GM23338 (cell line): ENCODE data around the gene HSF2BP. TPM values are rescaled to one million over a fixed set of nuclear protein-coding genes. Genes with fewer than 3 reads are reported as not detected.
A peak's percentile ranks its signal among the peaks of the same experiment; 100 is the strongest.
"Not testable (repeated sequence)": the region's sequence is repeated elsewhere in the genome, so short reads cannot be mapped to it uniquely, and the experiment has no call there.

Experiments
- ATAC-seq: fragments of 200-7000 bp; cut with Tn5 transposase; 3 replicates; pipeline ENCODE4 v1.9.1; 2020
- DNase-seq: peaks from one replicate; pipeline ENCODE4 v3.0.0-alpha.2; 2015; ENCODE audit warnings: low spot score
- H2AFZ ChIP-seq: fragments of 200-600 bp; sonication (generic); 2 replicates; pipeline ENCODE4 v1.8.0; 2016; ENCODE audit warnings: antibody characterized with exemption, mild to moderate bottlenecking, moderate library complexity
- H3F3A ChIP-seq: fragments of 200-600 bp; sonication (generic); replicated peaks from 2 replicates; pipeline ENCODE4 v1.8.0; 2017; ENCODE audit warnings: antibody characterized with exemption, mixed run types, low read depth
- H3K27ac ChIP-seq: fragments of 200-600 bp; sonication (generic); 2 replicates; pipeline ENCODE4 v1.6.1; 2016; ENCODE audit warnings: low read depth
- H3K27me3 ChIP-seq: fragments of 200-600 bp; sonication (generic); 2 replicates; pipeline ENCODE4 v1.8.0; 2016; ENCODE audit warnings: mild to moderate bottlenecking, mixed run types, moderate library complexity; ENCODE audit not compliant: insufficient read depth
- H3K36me3 ChIP-seq: fragments of 200-600 bp; sonication (generic); 2 replicates; pipeline ENCODE4 v1.8.0; 2016; ENCODE audit warnings: mild to moderate bottlenecking; ENCODE audit not compliant: insufficient read depth
- H3K4me1 ChIP-seq: fragments of 200-600 bp; sonication (generic); 2 replicates; pipeline ENCODE4 v1.8.0; 2016; ENCODE audit warnings: mild to moderate bottlenecking, moderate library complexity; ENCODE audit not compliant: insufficient read depth
- H3K4me2 ChIP-seq: fragments of 200-600 bp; sonication (generic); 2 replicates; pipeline ENCODE4 v1.7.1; 2017; ENCODE audit warnings: mixed run types
- H3K4me3 ChIP-seq: fragments of 200-600 bp; sonication (generic); 2 replicates; pipeline ENCODE4 v1.6.1; 2016; ENCODE audit warnings: mixed run types
- H3K79me2 ChIP-seq: fragments of 200-600 bp; sonication (generic); replicated peaks from 2 replicates; pipeline ENCODE4 v1.8.0; 2017; ENCODE audit warnings: mild to moderate bottlenecking; ENCODE audit not compliant: insufficient read depth
- H3K9me2 ChIP-seq: fragments of 200-600 bp; sonication (generic); 2 replicates; pipeline ENCODE4 v1.8.0; 2017; ENCODE audit not compliant: insufficient read depth
- H4K20me1 ChIP-seq: fragments of 200-600 bp; sonication (generic); replicated peaks from 2 replicates; pipeline ENCODE4 v1.8.0; 2017; ENCODE audit warnings: mild to moderate bottlenecking; ENCODE audit not compliant: insufficient read depth
- H3K27ac Mint-ChIP-seq: 2 replicates; pipeline ENCODE4 v1.8.0; 2020; ENCODE audit warnings: inconsistent platforms, mild to moderate bottlenecking, moderate library complexity, mixed read lengths
- H3K27me3 Mint-ChIP-seq: 3 replicates; pipeline ENCODE4 v1.8.0; 2022; ENCODE audit warnings: low read depth, mild to moderate bottlenecking, moderate library complexity, mixed read lengths, inconsistent platforms; ENCODE audit not compliant: insufficient read depth, poor library complexity
- H3K36me3 Mint-ChIP-seq: 3 replicates; pipeline ENCODE4 v1.8.0; 2021; ENCODE audit warnings: low read depth, mild to moderate bottlenecking, inconsistent platforms, moderate library complexity, mixed read lengths
- H3K4me1 Mint-ChIP-seq: 3 replicates; pipeline ENCODE4 v1.8.0; 2020; ENCODE audit warnings: mild to moderate bottlenecking, inconsistent platforms, mixed read lengths
- H3K4me3 Mint-ChIP-seq: 3 replicates; pipeline ENCODE4 v1.8.0; 2021; ENCODE audit warnings: moderate library complexity, mild to moderate bottlenecking, inconsistent platforms, mixed read lengths
- H3K9me3 Mint-ChIP-seq: 3 replicates; pipeline ENCODE4 v1.8.0; 2020; ENCODE audit warnings: moderate library complexity, mild to moderate bottlenecking, inconsistent platforms, mixed read lengths
- CREB1 ChIP-seq: fragments of 250-450 bp; sonication (Bioruptor Pico); IDR thresholded peaks from 2 replicates; pipeline ENCODE4 v1.5.0; 2020; ENCODE audit warnings: low read depth, mild to moderate bottlenecking, moderate library complexity
- EZH2phosphoT487 ChIP-seq: fragments of 200-600 bp; sonication (generic); IDR thresholded peaks from one replicate; pipeline ENCODE4 v1.8.1; 2018; ENCODE audit warnings: antibody characterized with exemption; ENCODE audit not compliant: unreplicated experiment
- ZNF114 ChIP-seq: fragments of 250-450 bp; sonication (Bioruptor Pico); IDR thresholded peaks from 2 replicates; pipeline ENCODE4 v1.5.0; 2020; ENCODE audit warnings: mild to moderate bottlenecking, moderate library complexity
- polyA plus RNA-seq: library from polyadenylated mRNA; unstranded; fragments of >200 nt; fragmentation: Nextera tagmentation; extraction: Ambion mirVana; gene quantifications from 2 replicates; pipeline ENCODE4 v1.2.1, GENCODE V29; 2016
- total RNA-seq: library from RNA; depleted of rRNA; stranded (reverse); fragments of >200 nt; shearing (Covaris generic); gene quantifications from 2 replicates; pipeline ENCODE4 v1.2.3, GENCODE V29; 2014
- TF ChIP-seq, protein P1 (sequence below), 2 experiments: fragments of 200-600 bp in 1 of 2; sonication (generic) in 1 of 2; conservative IDR thresholded peaks; 2 replicates each; pipeline versions ENCODE4 v1.5.1 to v1.6.1; 2016 to 2017; ENCODE audit warnings: antibody characterized with exemption in 2 of 2, low read depth in 2 of 2, mild to moderate bottlenecking in 2 of 2, moderate library complexity in 1 of 2

Gene HSF2BP
- total and polyA plus RNA-seq, 2 experiments from 2014 or later, result 0.78 to 2.0 TPM

DNA sequence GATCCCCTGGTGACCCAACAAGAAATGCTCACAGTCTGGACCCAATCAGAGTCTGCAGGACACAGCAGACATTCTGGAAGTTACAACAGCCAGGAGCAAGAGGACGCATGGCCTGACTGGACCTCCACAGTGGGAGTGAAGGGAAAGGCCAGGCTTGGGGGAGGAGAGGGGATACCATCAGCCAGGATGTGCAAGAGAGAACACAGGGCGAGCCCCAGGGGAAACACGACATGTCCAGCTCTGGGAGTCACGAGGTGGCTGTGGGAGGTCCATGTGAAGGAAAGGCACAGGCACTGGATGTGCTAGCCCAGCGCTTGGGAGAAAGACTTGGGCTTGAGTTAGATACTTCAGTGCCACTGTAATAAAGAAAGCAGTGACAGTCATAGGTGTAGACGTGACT, 87.3 kb downstream of the HSF2BP start:
- H3K36me3 ChIP-seq, result no peaks in the 10 kb centered on the region
- no peak overlapping the region for H3K27ac Mint-ChIP-seq
- no peak overlapping the region for H2AFZ ChIP-seq
- H3K4me1 ChIP-seq, result no peaks in the 10 kb centered on the region
- no peaks in the 10 kb centered on the region for H3F3A ChIP-seq
- peaks cover 6% of the 10 kb centered on the region; the same call in 2 of the 3 replicates for H3K4me1 Mint-ChIP-seq
- DNase-seq, result no peak
- no peaks in the 10 kb centered on the region for H3K27me3 ChIP-seq
- no peaks in the 10 kb centered on the region for H3K9me3 Mint-ChIP-seq
- no peaks in the 10 kb centered on the region for H4K20me1 ChIP-seq
- no peaks in the 10 kb centered on the region for H3K79me2 ChIP-seq
- no peak overlapping the region for H3K4me3 ChIP-seq
- no peak for ATAC-seq
- no peak overlapping the region for H3K27ac ChIP-seq
- no peak overlapping the region for H3K4me2 ChIP-seq
- no peaks in the 10 kb centered on the region for H3K9me2 ChIP-seq
- H3K4me3 Mint-ChIP-seq, result no peak overlapping the region
- no peaks in the 10 kb centered on the region for H3K36me3 Mint-ChIP-seq
- TF ChIP-seq, protein P1, sequence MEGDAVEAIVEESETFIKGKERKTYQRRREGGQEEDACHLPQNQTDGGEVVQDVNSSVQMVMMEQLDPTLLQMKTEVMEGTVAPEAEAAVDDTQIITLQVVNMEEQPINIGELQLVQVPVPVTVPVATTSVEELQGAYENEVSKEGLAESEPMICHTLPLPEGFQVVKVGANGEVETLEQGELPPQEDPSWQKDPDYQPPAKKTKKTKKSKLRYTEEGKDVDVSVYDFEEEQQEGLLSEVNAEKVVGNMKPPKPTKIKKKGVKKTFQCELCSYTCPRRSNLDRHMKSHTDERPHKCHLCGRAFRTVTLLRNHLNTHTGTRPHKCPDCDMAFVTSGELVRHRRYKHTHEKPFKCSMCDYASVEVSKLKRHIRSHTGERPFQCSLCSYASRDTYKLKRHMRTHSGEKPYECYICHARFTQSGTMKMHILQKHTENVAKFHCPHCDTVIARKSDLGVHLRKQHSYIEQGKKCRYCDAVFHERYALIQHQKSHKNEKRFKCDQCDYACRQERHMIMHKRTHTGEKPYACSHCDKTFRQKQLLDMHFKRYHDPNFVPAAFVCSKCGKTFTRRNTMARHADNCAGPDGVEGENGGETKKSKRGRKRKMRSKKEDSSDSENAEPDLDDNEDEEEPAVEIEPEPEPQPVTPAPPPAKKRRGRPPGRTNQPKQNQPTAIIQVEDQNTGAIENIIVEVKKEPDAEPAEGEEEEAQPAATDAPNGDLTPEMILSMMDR (conservative IDR thresholded peaks at IDR 0.05; ENCODE audit: low read depth in 2 of 2), result no peak
- TF ChIP-seq ZNF114 (no peak), CREB1 (CRISPR knock-in tag) (no peak), EZH2phosphoT487 (no peak)
- H3K27me3 Mint-ChIP-seq, result peaks cover 5% of the 10 kb centered on the region

DNA sequence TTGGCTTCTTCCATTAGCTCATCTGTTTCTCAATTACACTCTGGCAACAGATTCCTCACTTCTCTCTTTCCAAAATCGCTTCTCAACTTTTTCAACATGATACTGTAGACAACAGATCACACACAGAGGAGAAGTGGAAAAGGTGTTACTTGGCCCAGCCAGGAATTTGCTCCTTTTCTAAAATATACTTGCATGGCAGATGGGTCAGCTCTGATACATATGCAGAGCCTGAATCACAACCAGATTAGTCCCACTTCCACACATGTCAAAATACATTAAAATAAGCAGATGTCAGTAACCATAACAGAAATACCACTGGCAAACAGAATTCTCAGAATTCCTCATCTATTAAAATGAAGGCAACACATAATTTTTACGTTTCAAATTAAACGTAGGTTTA, 89.1 kb downstream of the HSF2BP start:
- H3K27me3 ChIP-seq, H3K4me2 ChIP-seq, H3K4me1 Mint-ChIP-seq, H3K4me1 ChIP-seq, H4K20me1 ChIP-seq, H3K9me3 Mint-ChIP-seq, H3K4me3 ChIP-seq, H3K4me3 Mint-ChIP-seq, H3K36me3 Mint-ChIP-seq, H3K36me3 ChIP-seq, H3K9me2 ChIP-seq, H3K27ac Mint-ChIP-seq, ATAC-seq, H3F3A ChIP-seq, H3K27me3 Mint-ChIP-seq, DNase-seq, H3K27ac ChIP-seq, H3K79me2 ChIP-seq, H2AFZ ChIP-seq: not testable (repeated sequence)

DNA sequence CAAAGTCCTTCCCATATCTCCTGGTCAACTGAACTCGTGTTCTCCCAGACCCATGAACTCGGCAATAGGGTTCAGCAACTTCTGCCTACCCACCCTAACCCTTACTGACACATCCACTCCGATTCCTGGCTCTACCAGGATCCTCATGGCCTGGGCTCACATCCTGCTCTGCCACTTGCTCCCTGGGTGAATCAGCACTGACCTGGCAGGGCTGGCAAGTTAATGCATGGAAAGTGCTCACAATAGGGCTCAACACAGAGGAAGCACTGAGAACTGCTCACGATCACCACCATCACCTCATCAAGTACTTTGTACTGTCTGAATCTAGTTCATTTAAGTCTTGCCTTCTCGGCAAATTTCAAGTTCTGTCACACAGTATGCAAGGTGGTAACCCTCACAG, 96.8 kb downstream of the HSF2BP start:
- H3K4me3 ChIP-seq, H3K27ac ChIP-seq, H3K4me1 ChIP-seq, H3K9me2 ChIP-seq, H3K4me2 ChIP-seq, H3K27ac Mint-ChIP-seq, H3F3A ChIP-seq, H3K36me3 ChIP-seq, H3K4me1 Mint-ChIP-seq, H3K9me3 Mint-ChIP-seq, H3K27me3 ChIP-seq, H3K79me2 ChIP-seq, DNase-seq, H3K36me3 Mint-ChIP-seq, H3K27me3 Mint-ChIP-seq, H2AFZ ChIP-seq, H3K4me3 Mint-ChIP-seq, ATAC-seq, H4K20me1 ChIP-seq: not testable (repeated sequence)

DNA sequence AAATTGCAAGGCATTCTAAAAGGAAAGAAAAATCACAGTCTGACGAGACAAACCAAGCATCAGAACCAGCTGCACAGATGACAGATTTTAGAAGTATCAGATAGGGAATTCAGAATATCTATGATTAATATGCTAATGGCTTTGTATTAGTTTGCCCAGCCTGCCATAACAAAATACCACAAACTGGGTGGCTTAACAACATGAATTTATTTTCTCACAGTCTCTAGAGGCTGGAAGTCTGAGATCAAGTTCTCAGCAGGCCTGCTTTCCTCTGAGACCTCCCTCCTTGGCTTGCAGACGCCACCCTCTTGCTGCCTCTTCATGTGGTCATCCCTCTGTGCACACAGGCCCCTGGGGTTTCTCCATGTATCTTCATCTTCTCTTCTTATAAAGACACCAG, 118.7 kb downstream of the HSF2BP start:
- not testable (repeated sequence) for H3K4me1 ChIP-seq, H3K4me3 ChIP-seq, H2AFZ ChIP-seq, H3K27me3 ChIP-seq, ATAC-seq, H3K36me3 Mint-ChIP-seq, H3K4me3 Mint-ChIP-seq, H3K4me2 ChIP-seq, H3K9me3 Mint-ChIP-seq, H4K20me1 ChIP-seq, H3K79me2 ChIP-seq, H3F3A ChIP-seq, H3K27me3 Mint-ChIP-seq, H3K9me2 ChIP-seq, DNase-seq, H3K27ac ChIP-seq, H3K4me1 Mint-ChIP-seq, H3K27ac Mint-ChIP-seq, H3K36me3 ChIP-seq

DNA sequence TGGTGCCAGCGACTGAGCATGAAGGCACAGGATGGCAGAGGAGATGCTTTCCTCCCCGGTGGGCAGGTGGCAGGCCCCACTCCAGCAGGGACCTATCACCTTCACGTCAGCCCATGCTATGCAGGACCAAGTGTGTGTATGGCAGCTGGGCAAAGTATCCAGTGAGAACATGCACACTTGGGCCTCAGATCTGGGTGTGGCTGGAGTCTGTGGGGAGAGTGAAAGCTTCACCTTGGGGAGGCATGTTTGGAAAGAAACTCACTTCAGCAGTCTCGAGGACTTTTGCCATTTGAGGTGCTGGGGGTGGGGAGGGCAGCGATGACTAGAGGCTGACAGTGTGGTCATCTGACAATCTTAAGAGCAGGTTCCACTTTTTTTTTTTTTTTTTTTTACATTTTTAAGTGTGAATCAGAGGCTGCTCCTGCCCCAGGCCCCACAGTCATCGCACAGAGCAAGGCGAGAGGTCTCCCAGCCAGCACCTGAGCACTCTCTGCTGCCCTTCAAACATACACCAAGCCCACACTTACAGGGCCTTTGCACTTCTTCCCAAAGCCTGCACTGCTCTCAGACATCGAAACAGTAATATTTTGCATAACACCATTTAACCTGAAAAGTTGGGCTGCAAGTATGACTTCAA, 136.7 kb downstream of the HSF2BP start:
- not testable (repeated sequence) for H4K20me1 ChIP-seq, H3K9me2 ChIP-seq, H3K4me1 ChIP-seq, H3K27me3 ChIP-seq, H3K36me3 ChIP-seq, H3K27me3 Mint-ChIP-seq, DNase-seq, H2AFZ ChIP-seq, ATAC-seq, H3F3A ChIP-seq, H3K9me3 Mint-ChIP-seq, H3K27ac ChIP-seq, H3K79me2 ChIP-seq, H3K4me3 Mint-ChIP-seq, H3K4me1 Mint-ChIP-seq, H3K36me3 Mint-ChIP-seq, H3K4me2 ChIP-seq, H3K4me3 ChIP-seq, H3K27ac Mint-ChIP-seq

DNA sequence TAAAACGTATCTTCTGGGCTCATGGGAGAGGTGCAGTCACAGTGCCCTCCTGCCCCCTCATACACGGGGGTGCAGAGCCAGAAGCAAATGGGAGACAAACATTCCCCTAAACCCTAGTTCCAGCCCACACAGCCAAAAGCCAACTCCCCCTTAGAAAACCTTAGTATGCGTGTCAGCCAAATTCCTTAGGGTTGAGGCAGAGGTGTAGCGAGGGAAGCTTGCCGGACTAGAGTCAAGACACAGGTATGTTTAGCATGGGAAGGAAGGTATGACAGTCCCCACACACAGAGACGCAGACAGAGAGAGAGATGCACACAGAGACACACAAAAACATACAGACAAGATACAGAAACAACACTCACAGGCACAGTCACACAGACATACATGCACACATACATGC, 141.6 kb downstream of the HSF2BP start:
- not testable (repeated sequence) for H3K27ac Mint-ChIP-seq, H3K9me3 Mint-ChIP-seq, H3K79me2 ChIP-seq, H3K4me2 ChIP-seq, H2AFZ ChIP-seq, H3K4me1 Mint-ChIP-seq, H3K27ac ChIP-seq, H3K36me3 Mint-ChIP-seq, H3K4me1 ChIP-seq, H3K4me3 Mint-ChIP-seq, DNase-seq, H3K36me3 ChIP-seq, H3K4me3 ChIP-seq, H3F3A ChIP-seq, H3K27me3 Mint-ChIP-seq, H3K27me3 ChIP-seq, H4K20me1 ChIP-seq, H3K9me2 ChIP-seq
- peak; percentile 55 for ATAC-seq
